ENCODE measurements around the gene KLRF1. TPM values are rescaled to one million over a fixed set of nuclear protein-coding genes. Genes with fewer than 3 reads are reported as not detected.

Gene KLRF1
- total and polyA plus RNA-seq, 2 experiments from 2014 or later = not detected

- Histone ChIP-seq H3K4me1 (ENCODE audit: insufficient read depth) (no peaks in the 10 kb centered on the region), H3K9me3 (ENCODE audit: low read depth) (no peaks in the 10 kb centered on the region), H3K27ac (no peak overlapping the region), H3K27me3 (no peaks in the 10 kb centered on the region), H3K79me2 (no peaks in the 10 kb centered on the region), H3K4me3 (no peak overlapping the region), H3K4me2 (no peak overlapping the region), H3K9me2 (replicated peaks; ENCODE audit: insufficient read depth) (no peaks in the 10 kb centered on the region), H2AFZ (no peak overlapping the region), H3K36me3 (replicated peaks; ENCODE audit: insufficient read depth, low read depth) (no peaks in the 10 kb centered on the region), H4K20me1 (ENCODE audit: insufficient read depth, poor library complexity, severe bottlenecking) (no peaks in the 10 kb centered on the region)
- no peak for DNase-seq (ENCODE audit: low spot score)
- TF ChIP-seq EZH2 (IDR thresholded peaks at IDR 0.05; ENCODE audit: borderline replicate concordance) (no peak), CTCF (IDR thresholded peaks at IDR 0.05; ENCODE audit: poor library complexity) (no peak), EZH2phosphoT487 (IDR thresholded peaks at IDR 0.05; ENCODE audit: low read depth, severe bottlenecking, unreplicated experiment) (no peak)
Observed at GRCh38 chr12:9809866-9810265, 17.4 kb upstream of the KLRF1 start.

GRCh38 chr12:9810671-9811070 lies 16.6 kb upstream of the KLRF1 start:
- no peaks in the 10 kb centered on the region for H4K20me1 ChIP-seq (ENCODE audit: insufficient read depth, poor library complexity, severe bottlenecking)
- no peaks in the 10 kb centered on the region for H3K36me3 ChIP-seq (replicated peaks; ENCODE audit: insufficient read depth, low read depth)
- H3K4me1 ChIP-seq (ENCODE audit: insufficient read depth) = no peaks in the 10 kb centered on the region
- no peak for TF ChIP-seq EZH2 (IDR thresholded peaks at IDR 0.05; ENCODE audit: borderline replicate concordance)
- no peak for TF ChIP-seq CTCF (IDR thresholded peaks at IDR 0.05; ENCODE audit: poor library complexity)
- no peak for TF ChIP-seq EZH2phosphoT487 (IDR thresholded peaks at IDR 0.05; ENCODE audit: low read depth, severe bottlenecking, unreplicated experiment)
- no peak for DNase-seq (ENCODE audit: low spot score)
- no peak overlapping the region for H2AFZ ChIP-seq
- H3K9me3 ChIP-seq (ENCODE audit: low read depth) = no peaks in the 10 kb centered on the region
- H3K79me2 ChIP-seq = no peaks in the 10 kb centered on the region
- no peaks in the 10 kb centered on the region for H3K27me3 ChIP-seq
- no peak overlapping the region for H3K4me2 ChIP-seq
- no peaks in the 10 kb centered on the region for H3K9me2 ChIP-seq (replicated peaks; ENCODE audit: insufficient read depth)
- H3K4me3 ChIP-seq = no peak overlapping the region
- WGBS (ENCODE audit: low lambda C conversion rate, missing lambda C conversion rate) = 83% methylated on average over 2 of the region's 2 CpGs
- no peak overlapping the region for H3K27ac ChIP-seq

- no peaks in the 10 kb centered on the region for H4K20me1 ChIP-seq (ENCODE audit: insufficient read depth, poor library complexity, severe bottlenecking)
- H2AFZ ChIP-seq = no peak overlapping the region
- H3K4me2 ChIP-seq = no peak overlapping the region
- H3K9me3 ChIP-seq (ENCODE audit: low read depth) = no peaks in the 10 kb centered on the region
- no peaks in the 10 kb centered on the region for H3K36me3 ChIP-seq (replicated peaks; ENCODE audit: insufficient read depth, low read depth)
- DNase-seq (ENCODE audit: low spot score) = no peak
- H3K79me2 ChIP-seq = no peaks in the 10 kb centered on the region
- no peak overlapping the region for H3K4me3 ChIP-seq
- H3K4me1 ChIP-seq (ENCODE audit: insufficient read depth) = no peaks in the 10 kb centered on the region
- no peaks in the 10 kb centered on the region for H3K9me2 ChIP-seq (replicated peaks; ENCODE audit: insufficient read depth)
- 95% methylated on average over 5 of the region's 5 CpGs for WGBS (ENCODE audit: low lambda C conversion rate, missing lambda C conversion rate)
- H3K27ac ChIP-seq = no peak overlapping the region
- no peaks in the 10 kb centered on the region for H3K27me3 ChIP-seq
- no peak for TF ChIP-seq EZH2 (IDR thresholded peaks at IDR 0.05; ENCODE audit: borderline replicate concordance)
- no peak for TF ChIP-seq CTCF (IDR thresholded peaks at IDR 0.05; ENCODE audit: poor library complexity)
- TF ChIP-seq EZH2phosphoT487 (IDR thresholded peaks at IDR 0.05; ENCODE audit: low read depth, severe bottlenecking, unreplicated experiment) = no peak
Observed at GRCh38 chr12:9811621-9812020, 15.7 kb upstream of the KLRF1 start.
